K562 (cell line): ENCODE data around the gene CST9L.

Experiments used
- CTCF ChIP-seq, 3 experiments: IDR thresholded peaks in 2 of 3; conservative IDR thresholded peaks in 1 of 3; 2 replicates each; pipeline ENCODE4 v1.5.1; 2011 to 2012; ENCODE audit warnings: low read length in 3 of 3, mild to moderate bottlenecking in 3 of 3, control low read depth in 2 of 3, improper control_type of control experiment in 1 of 3, inconsistent platforms in 1 of 3, low read depth in 1 of 3, mixed read lengths in 1 of 3, moderate library complexity in 1 of 3; ENCODE audit not compliant: insufficient read depth in 2 of 3
- FOXP1 ChIP-seq: sonication (generic); formaldehyde crosslinking; IDR thresholded peaks from 2 replicates; pipeline ENCODE4 v1.8.0; 2022; ENCODE audit warnings: mild to moderate bottlenecking, missing genetic modification reagents
- HCFC1 ChIP-seq: IDR thresholded peaks from 2 replicates; pipeline ENCODE4 v1.6.1; 2012; ENCODE audit warnings: low read depth, low read length, improper control_type of control experiment
- SMARCA5 ChIP-seq: fragments of 450-650 bp; IDR thresholded peaks from 2 replicates; pipeline ENCODE4 v1.6.1; 2016
- SREBF1 ChIP-seq: fragments of 150-350 bp; IDR thresholded peaks from 2 replicates; pipeline ENCODE4 v1.6.1; 2014; ENCODE audit warnings: antibody characterized with exemption, low read depth, low read length, borderline replicate concordance

DNA sequence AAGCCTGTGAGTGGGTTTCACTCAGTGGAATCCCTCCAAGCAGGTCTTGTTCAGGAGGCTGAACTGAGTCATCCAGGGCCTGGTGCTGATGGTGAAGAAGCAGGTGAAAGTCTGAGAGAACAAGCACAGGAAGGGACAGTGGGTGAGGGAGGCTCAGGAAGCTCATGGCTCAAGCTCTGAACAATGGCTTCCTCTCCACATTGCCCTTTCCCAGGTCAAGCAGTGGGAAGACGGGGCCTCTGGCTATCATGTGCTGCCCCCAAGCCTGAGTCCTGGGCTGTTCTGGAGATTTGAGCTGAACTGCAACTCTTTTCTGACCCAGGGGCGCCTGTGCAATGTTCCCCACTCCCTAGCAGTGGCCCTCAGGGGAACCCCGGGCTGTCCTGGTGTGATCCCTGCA lies 3.4 kb downstream of the CST9L start:
- TF ChIP-seq SMARCA5 = no peak
- no peak for TF ChIP-seq SREBF1
- TF ChIP-seq FOXP1 (CRISPR knock-in tag) = no peak
- TF ChIP-seq HCFC1 = no peak
- no peak for TF ChIP-seq CTCF (IDR thresholded peaks at IDR 0.05 in 2 of 3, conservative IDR thresholded peaks at IDR 0.05 in 1 of 3; ENCODE audit: insufficient read depth in 2 of 3, low read depth in 1 of 3, low read length in 3 of 3)
